Neural cell (in vitro differentiated cells): ENCODE results near the gene SFI1.

Experiments used
- CTCF ChIP-seq: fragments of 450-650 bp; IDR thresholded peaks from 2 replicates; pipeline ENCODE4 v1.5.1; 2014; ENCODE audit warnings: antibody characterized with exemption, mild to moderate bottlenecking, moderate library complexity; ENCODE audit not compliant: poor library complexity, severe bottlenecking
- EP300 ChIP-seq: fragments of 450-650 bp; conservative IDR thresholded peaks from 2 replicates; pipeline ENCODE4 v1.6.1; 2014; ENCODE audit warnings: antibody characterized with exemption, mild to moderate bottlenecking, moderate library complexity; ENCODE audit not compliant: poor library complexity, severe bottlenecking
- EZH2 ChIP-seq: fragments of 200-600, 300-800 bp; shearing (Covaris generic), sonication (generic); IDR thresholded peaks from 2 replicates; pipeline ENCODE4 v1.6.1; 2014; ENCODE audit warnings: antibody characterized with exemption, low read length, borderline replicate concordance, mild to moderate bottlenecking; ENCODE audit not compliant: insufficient read depth, poor library complexity, severe bottlenecking
- POLR2AphosphoS5 ChIP-seq: IDR thresholded peaks from 2 replicates; pipeline ENCODE4 v1.6.1; 2012

- no peak for TF ChIP-seq CTCF
- TF ChIP-seq EP300 = no peak
- TF ChIP-seq POLR2AphosphoS5 = no peak
- no peak for TF ChIP-seq EZH2
These were observed 111.4 kb downstream of the SFI1 start for GRCh38 chr22:31607696-31608095.
